Measurements from ENCODE around the gene CLRN3. TPM values are rescaled to one million over a fixed set of nuclear protein-coding genes. Genes with fewer than 3 reads are reported as not detected.

The CLRN3 gene
- total and polyA plus RNA-seq, 2 experiments from 2014 or later = not detected

- Histone ChIP-seq H2AFZ (no peak overlapping the region), H3K36me3 (ENCODE audit: insufficient read depth) (no peaks in the 10 kb centered on the region), H3F3A (replicated peaks; ENCODE audit: low read depth) (no peaks in the 10 kb centered on the region), H3K4me2 (no peak overlapping the region), H3K27ac (ENCODE audit: low read depth) (no peak overlapping the region), H3K9me2 (ENCODE audit: insufficient read depth) (no peaks in the 10 kb centered on the region), H4K20me1 (replicated peaks; ENCODE audit: insufficient read depth) (no peaks in the 10 kb centered on the region), H3K4me3 (no peak overlapping the region), H3K27me3 (ENCODE audit: insufficient read depth) (no peaks in the 10 kb centered on the region), H3K4me1 (ENCODE audit: insufficient read depth) (no peaks in the 10 kb centered on the region), H3K79me2 (replicated peaks; ENCODE audit: insufficient read depth) (no peaks in the 10 kb centered on the region)
- Mint-ChIP-seq H3K9me3 (no peaks in the 10 kb centered on the region; the same call in 2 of the 3 replicates), H3K36me3 (ENCODE audit: low read depth) (no peaks in the 10 kb centered on the region), H3K27ac (no peak overlapping the region), H3K4me3 (no peak overlapping the region), H3K4me1 (peaks cover 4% of the 10 kb centered on the region; the same call in 2 of the 3 replicates), H3K27me3 (ENCODE audit: insufficient read depth, low read depth, poor library complexity) (peaks cover under 1% of the 10 kb centered on the region)
- DNase-seq (ENCODE audit: low spot score) = no peak
- no peak for TF ChIP-seq EZH2 (IDR thresholded peaks at IDR 0.05; ENCODE audit: low read depth, unreplicated experiment)
- no peak for TF ChIP-seq ZNF462 (CRISPR knock-in tag; IDR thresholded peaks at IDR 0.05)
- no peak for TF ChIP-seq ZNF331 (CRISPR knock-in tag; IDR thresholded peaks at IDR 0.05; ENCODE audit: low read depth)
- TF ChIP-seq EZH2phosphoT487 (IDR thresholded peaks at IDR 0.05; ENCODE audit: unreplicated experiment) = no peak
- TF ChIP-seq POLR2AphosphoS5 (IDR thresholded peaks at IDR 0.05; ENCODE audit: low read depth) = no peak
- no peak for TF ChIP-seq NANOG (IDR thresholded peaks at IDR 0.05; ENCODE audit: borderline replicate concordance)
- no peak for TF ChIP-seq ETS1 (IDR thresholded peaks at IDR 0.05)
- no peak for TF ChIP-seq ZNF114 (CRISPR knock-in tag; IDR thresholded peaks at IDR 0.05)
- no peak for TF ChIP-seq CREB1 (CRISPR knock-in tag; IDR thresholded peaks at IDR 0.05; ENCODE audit: low read depth)
- no peak for TF ChIP-seq JUNB (IDR thresholded peaks at IDR 0.05; ENCODE audit: unreplicated experiment)
- no peak for TF ChIP-seq REST (IDR thresholded peaks at IDR 0.05; ENCODE audit: unreplicated experiment)
- no peak for TF ChIP-seq CTCF (conservative IDR thresholded peaks at IDR 0.05; ENCODE audit: low read depth in 2 of 2)
- TF ChIP-seq STAT1 (IDR thresholded peaks at IDR 0.05; ENCODE audit: unreplicated experiment) = no peak
- ATAC-seq = no peak
Observed at GRCh38 chr10:127921075-127921752, 28.5 kb upstream of the CLRN3 start.

All from GM23338 (cell line).